ENCODE results near the gene RASL10B.
"Not testable (repeated sequence)": the region's sequence is repeated elsewhere in the genome, so short reads cannot be mapped to it uniquely, and the experiment has no call there.

RASL10B gene

GRCh38 chr17:35694906-35695305 is 36.5 kb upstream of the RASL10B start:
- Histone ChIP-seq H3K27ac (no peak overlapping the region), H3K9me3 (no peaks in the 10 kb centered on the region), H3K4me1 (ENCODE audit: control insufficient read depth in 1 of 2, insufficient read depth in 1 of 2, low read depth in 1 of 2, low read length in 1 of 2) (no peaks in the 10 kb centered on the region), H3K27me3 (no peaks in the 10 kb centered on the region), H3K4me3 (ENCODE audit: low read depth in 1 of 2, low read length in 1 of 2) (no peak overlapping the region), H3K36me3 (peaks cover 63% of the 10 kb centered on the region)
- TF ChIP-seq, protein P1, sequence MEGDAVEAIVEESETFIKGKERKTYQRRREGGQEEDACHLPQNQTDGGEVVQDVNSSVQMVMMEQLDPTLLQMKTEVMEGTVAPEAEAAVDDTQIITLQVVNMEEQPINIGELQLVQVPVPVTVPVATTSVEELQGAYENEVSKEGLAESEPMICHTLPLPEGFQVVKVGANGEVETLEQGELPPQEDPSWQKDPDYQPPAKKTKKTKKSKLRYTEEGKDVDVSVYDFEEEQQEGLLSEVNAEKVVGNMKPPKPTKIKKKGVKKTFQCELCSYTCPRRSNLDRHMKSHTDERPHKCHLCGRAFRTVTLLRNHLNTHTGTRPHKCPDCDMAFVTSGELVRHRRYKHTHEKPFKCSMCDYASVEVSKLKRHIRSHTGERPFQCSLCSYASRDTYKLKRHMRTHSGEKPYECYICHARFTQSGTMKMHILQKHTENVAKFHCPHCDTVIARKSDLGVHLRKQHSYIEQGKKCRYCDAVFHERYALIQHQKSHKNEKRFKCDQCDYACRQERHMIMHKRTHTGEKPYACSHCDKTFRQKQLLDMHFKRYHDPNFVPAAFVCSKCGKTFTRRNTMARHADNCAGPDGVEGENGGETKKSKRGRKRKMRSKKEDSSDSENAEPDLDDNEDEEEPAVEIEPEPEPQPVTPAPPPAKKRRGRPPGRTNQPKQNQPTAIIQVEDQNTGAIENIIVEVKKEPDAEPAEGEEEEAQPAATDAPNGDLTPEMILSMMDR (IDR thresholded peaks at IDR 0.05): no peak

DNA sequence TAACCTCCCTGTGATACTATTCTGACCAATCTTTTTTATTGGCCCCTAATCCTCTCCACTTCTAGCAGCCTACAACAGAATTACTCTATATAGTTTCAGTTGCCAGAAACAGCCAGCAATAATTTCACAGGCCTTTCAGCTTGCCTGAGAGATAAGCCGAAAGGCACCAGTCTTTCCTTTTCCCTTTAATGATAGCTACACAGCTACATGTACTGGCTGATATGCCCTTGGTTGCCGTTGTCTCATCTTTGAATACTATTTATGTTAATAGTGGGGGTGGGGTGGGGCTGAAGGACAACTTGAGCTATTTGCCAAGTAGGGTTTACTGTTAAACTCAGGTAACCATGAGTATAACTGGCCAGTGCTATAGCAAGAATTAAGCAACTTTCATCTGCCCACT is 35.8 kb upstream of the RASL10B start:
- H3K36me3 ChIP-seq: peaks cover 56% of the 10 kb centered on the region

DNA sequence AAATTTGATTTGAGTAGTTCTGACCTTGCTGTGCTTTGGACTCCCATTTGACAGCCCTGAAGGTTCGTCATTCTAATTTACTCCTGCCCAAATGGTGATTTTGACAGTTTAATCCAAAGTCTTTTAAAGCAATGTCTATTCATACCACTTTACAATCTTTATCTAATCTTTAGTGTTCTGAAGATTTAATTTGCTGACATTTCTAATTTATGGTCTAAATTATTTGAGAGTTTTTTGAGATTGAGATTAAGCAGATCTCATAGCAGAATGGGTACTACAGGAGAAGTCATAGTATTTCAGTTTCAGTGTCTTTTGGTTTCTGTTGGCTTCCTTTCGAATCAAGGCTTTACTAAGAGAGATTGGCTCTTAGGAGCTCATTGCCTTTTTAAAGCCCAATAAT is 32.6 kb upstream of the RASL10B start:
- H3K36me3 ChIP-seq: peaks cover 33% of the 10 kb centered on the region
- H3K4me1 ChIP-seq (ENCODE audit: control insufficient read depth in 1 of 2, insufficient read depth in 1 of 2, low read depth in 1 of 2, low read length in 1 of 2): no peaks in the 10 kb centered on the region
- TF ChIP-seq, protein P1 (IDR thresholded peaks at IDR 0.05): no peak
- no peak overlapping the region for H3K4me3 ChIP-seq (ENCODE audit: low read depth in 1 of 2, low read length in 1 of 2)
- H3K9me3 ChIP-seq: no peaks in the 10 kb centered on the region
- no peaks in the 10 kb centered on the region for H3K27me3 ChIP-seq
- no peak overlapping the region for H3K27ac ChIP-seq

More for the DNA sequence above, 35.8 kb upstream of the RASL10B start:
- Histone ChIP-seq H3K4me3 (ENCODE audit: low read depth in 1 of 2, low read length in 1 of 2) (no peak overlapping the region), H3K4me1 (ENCODE audit: control insufficient read depth in 1 of 2, insufficient read depth in 1 of 2, low read depth in 1 of 2, low read length in 1 of 2) (no peaks in the 10 kb centered on the region), H3K27ac (no peak overlapping the region), H3K9me3 (no peaks in the 10 kb centered on the region), H3K27me3 (no peaks in the 10 kb centered on the region)
- TF ChIP-seq, protein P1 (IDR thresholded peaks at IDR 0.05): no peak

DNA sequence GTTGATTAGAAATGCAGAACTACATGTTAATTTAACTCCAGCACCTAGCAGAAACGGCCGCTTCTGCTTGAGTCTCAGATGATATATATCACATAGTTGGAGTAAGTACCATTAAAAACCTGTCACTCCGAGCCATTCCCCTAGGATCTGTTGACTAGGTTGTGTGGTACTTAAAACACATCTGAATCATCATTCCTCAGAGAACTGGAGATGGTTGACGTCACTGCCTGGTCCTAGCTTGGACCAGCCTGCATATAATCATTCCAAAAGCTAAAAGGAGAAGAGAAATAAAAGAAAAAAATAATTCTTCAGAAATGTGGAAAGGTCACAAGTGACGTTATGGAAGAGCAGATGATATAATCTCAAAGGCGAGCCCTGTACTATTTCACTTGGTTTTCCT is 31.3 kb upstream of the RASL10B start:
- H3K36me3 ChIP-seq: peaks cover 20% of the 10 kb centered on the region
- TF ChIP-seq, protein P1 (IDR thresholded peaks at IDR 0.05): no peak
- H3K27ac ChIP-seq: no peak overlapping the region
- H3K4me3 ChIP-seq (ENCODE audit: low read depth in 1 of 2, low read length in 1 of 2): no peak overlapping the region
- no peaks in the 10 kb centered on the region for H3K4me1 ChIP-seq (ENCODE audit: control insufficient read depth in 1 of 2, insufficient read depth in 1 of 2, low read depth in 1 of 2, low read length in 1 of 2)
- no peaks in the 10 kb centered on the region for H3K9me3 ChIP-seq
- no peaks in the 10 kb centered on the region for H3K27me3 ChIP-seq

- peaks cover 6% of the 10 kb centered on the region for H3K36me3 ChIP-seq
- TF ChIP-seq, protein P1 (IDR thresholded peaks at IDR 0.05): no peak
- no peaks in the 10 kb centered on the region for H3K9me3 ChIP-seq
- no peak overlapping the region for H3K27ac ChIP-seq
- no peaks in the 10 kb centered on the region for H3K4me1 ChIP-seq (ENCODE audit: control insufficient read depth in 1 of 2, insufficient read depth in 1 of 2, low read depth in 1 of 2, low read length in 1 of 2)
- H3K4me3 ChIP-seq (ENCODE audit: low read depth in 1 of 2, low read length in 1 of 2): no peak overlapping the region
- no peaks in the 10 kb centered on the region for H3K27me3 ChIP-seq
Observed at GRCh38 chr17:35701491-35701890, 29.9 kb upstream of the RASL10B start.

DNA sequence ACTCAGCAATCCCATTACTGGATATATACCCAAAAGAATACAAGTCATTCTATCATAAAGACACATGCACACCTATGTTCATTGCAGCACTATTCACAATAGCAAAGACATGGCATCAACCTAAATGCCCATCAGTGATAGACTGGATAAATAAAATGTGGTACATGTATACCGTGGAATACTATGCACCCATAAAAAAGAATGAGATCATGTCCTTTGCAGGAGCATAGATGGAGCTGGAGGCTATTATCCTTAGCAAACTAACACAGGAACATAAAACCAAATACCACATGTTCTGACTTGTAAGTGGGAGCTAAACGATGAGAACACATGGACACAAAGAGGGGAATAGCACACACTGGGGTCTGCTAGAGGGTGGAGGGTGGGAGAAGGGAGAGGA is 28.1 kb upstream of the RASL10B start:
- H3K27ac ChIP-seq; H3K9me3 ChIP-seq; H3K27me3 ChIP-seq; H3K4me3 ChIP-seq (ENCODE audit: low read depth in 1 of 2, low read length in 1 of 2); H3K4me1 ChIP-seq (ENCODE audit: control insufficient read depth in 1 of 2, insufficient read depth in 1 of 2, low read depth in 1 of 2, low read length in 1 of 2); H3K36me3 ChIP-seq: not testable (repeated sequence)

All from neutrophil (primary cell).